ENCODE results near the gene TMEM178B.

GRCh38 chr7:141340991-141341390, 267.1 kb downstream of the TMEM178B start:
- TF ChIP-seq ZNF362 (CRISPR knock-in tag; IDR thresholded peaks at IDR 0.05; ENCODE audit: borderline replicate concordance), result no peak
- no peak for TF ChIP-seq EED (CRISPR knock-in tag; IDR thresholded peaks at IDR 0.05)
- no peak for TF ChIP-seq ZBTB7A (CRISPR knock-in tag; IDR thresholded peaks at IDR 0.05)
- TF ChIP-seq PHB2 (IDR thresholded peaks at IDR 0.05; ENCODE audit: partially characterized antibody), result no peak
- TF ChIP-seq PHF8 (CRISPR knock-in tag; IDR thresholded peaks at IDR 0.05), result no peak
- no peak for TF ChIP-seq HNRNPH1 (optimal IDR thresholded peaks at IDR 0.05; ENCODE audit: low read depth, low read length)
- TF ChIP-seq, protein P1, sequence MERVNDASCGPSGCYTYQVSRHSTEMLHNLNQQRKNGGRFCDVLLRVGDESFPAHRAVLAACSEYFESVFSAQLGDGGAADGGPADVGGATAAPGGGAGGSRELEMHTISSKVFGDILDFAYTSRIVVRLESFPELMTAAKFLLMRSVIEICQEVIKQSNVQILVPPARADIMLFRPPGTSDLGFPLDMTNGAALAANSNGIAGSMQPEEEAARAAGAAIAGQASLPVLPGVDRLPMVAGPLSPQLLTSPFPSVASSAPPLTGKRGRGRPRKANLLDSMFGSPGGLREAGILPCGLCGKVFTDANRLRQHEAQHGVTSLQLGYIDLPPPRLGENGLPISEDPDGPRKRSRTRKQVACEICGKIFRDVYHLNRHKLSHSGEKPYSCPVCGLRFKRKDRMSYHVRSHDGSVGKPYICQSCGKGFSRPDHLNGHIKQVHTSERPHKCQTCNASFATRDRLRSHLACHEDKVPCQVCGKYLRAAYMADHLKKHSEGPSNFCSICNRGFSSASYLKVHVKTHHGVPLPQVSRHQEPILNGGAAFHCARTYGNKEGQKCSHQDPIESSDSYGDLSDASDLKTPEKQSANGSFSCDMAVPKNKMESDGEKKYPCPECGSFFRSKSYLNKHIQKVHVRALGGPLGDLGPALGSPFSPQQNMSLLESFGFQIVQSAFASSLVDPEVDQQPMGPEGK (CRISPR knock-in tag; IDR thresholded peaks at IDR 0.05), result no peak
- no peak for TF ChIP-seq CTCF (CRISPR knock-in tag; IDR thresholded peaks at IDR 0.05)
- no peak for TF ChIP-seq ZNF704 (CRISPR knock-in tag; IDR thresholded peaks at IDR 0.05; ENCODE audit: borderline replicate concordance)
- TF ChIP-seq MYC (CRISPR knock-in tag; IDR thresholded peaks at IDR 0.05; ENCODE audit: borderline replicate concordance), result no peak
- TF ChIP-seq, protein P2, sequence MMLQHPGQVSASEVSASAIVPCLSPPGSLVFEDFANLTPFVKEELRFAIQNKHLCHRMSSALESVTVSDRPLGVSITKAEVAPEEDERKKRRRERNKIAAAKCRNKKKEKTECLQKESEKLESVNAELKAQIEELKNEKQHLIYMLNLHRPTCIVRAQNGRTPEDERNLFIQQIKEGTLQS (CRISPR knock-in tag; IDR thresholded peaks at IDR 0.05), result no peak
- no peak for TF ChIP-seq EZH2 (conservative IDR thresholded peaks at IDR 0.05; ENCODE audit: low read depth, low read length)
- no peak for TF ChIP-seq MNT (IDR thresholded peaks at IDR 0.05)

Data from HepG2 (cell line).